Uterus (tissue), 2 donors: Measurements from ENCODE around the gene GSTA2.
"Not testable (repeated sequence)": the region's sequence is repeated elsewhere in the genome, so short reads cannot be mapped to it uniquely, and the experiment has no call there.

Experiments
- POLR2A ChIP-seq, 2 donors: fragments of 450-650 bp; IDR thresholded peaks; one replicate each; pipeline ENCODE4 v1.6.1; 2016; ENCODE audit warnings: antibody characterized with exemption in 2 of 2, mild to moderate bottlenecking in 1 of 2, moderate library complexity in 1 of 2
- TF ChIP-seq, protein P1 (sequence below), 4 experiments: fragments of 200-600 bp in 2 of 4; fragments of 450-650 bp in 2 of 4; sonication (generic) in 2 of 4; IDR thresholded peaks; one replicate each; pipeline ENCODE4 v1.5.1; 2016 to 2019; ENCODE audit warnings: antibody characterized with exemption in 4 of 4, mild to moderate bottlenecking in 2 of 4, moderate library complexity in 1 of 4

GRCh38 chr6:52794366-52794765 lies 31.1 kb upstream of the GSTA2 start:
- TF ChIP-seq, protein P1, sequence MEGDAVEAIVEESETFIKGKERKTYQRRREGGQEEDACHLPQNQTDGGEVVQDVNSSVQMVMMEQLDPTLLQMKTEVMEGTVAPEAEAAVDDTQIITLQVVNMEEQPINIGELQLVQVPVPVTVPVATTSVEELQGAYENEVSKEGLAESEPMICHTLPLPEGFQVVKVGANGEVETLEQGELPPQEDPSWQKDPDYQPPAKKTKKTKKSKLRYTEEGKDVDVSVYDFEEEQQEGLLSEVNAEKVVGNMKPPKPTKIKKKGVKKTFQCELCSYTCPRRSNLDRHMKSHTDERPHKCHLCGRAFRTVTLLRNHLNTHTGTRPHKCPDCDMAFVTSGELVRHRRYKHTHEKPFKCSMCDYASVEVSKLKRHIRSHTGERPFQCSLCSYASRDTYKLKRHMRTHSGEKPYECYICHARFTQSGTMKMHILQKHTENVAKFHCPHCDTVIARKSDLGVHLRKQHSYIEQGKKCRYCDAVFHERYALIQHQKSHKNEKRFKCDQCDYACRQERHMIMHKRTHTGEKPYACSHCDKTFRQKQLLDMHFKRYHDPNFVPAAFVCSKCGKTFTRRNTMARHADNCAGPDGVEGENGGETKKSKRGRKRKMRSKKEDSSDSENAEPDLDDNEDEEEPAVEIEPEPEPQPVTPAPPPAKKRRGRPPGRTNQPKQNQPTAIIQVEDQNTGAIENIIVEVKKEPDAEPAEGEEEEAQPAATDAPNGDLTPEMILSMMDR (IDR thresholded peaks at IDR 0.05) = not testable (repeated sequence)
- not testable (repeated sequence) for TF ChIP-seq POLR2A (IDR thresholded peaks at IDR 0.05)
